AG08396 (cell line): ENCODE results near the gene SF3B6.
A peak's percentile ranks its signal among the peaks of the same experiment; 100 is the strongest.
"Not testable (repeated sequence)": the region's sequence is repeated elsewhere in the genome, so short reads cannot be mapped to it uniquely, and the experiment has no call there.

ENCODE experiments used
- DNase-seq: peaks from one replicate; pipeline ENCODE4 v3.0.0; 2012; ENCODE audit warnings: low spot score, mixed read lengths

Gene SF3B6

GRCh38 chr2:24075915-24076848, at the start of gene SF3B6:
TSS of gene SF3B6 (minus strand) at chr2:24076326. CDS start at chr2:24076229, 97 bp downstream.
- DNase-seq: peak; percentile 93

GRCh38 chr2:24123922-24124580, 47.9 kb upstream of the SF3B6 start:
- DNase-seq: no peak

GRCh38 chr2:24123195-24123921, 47.2 kb upstream of the SF3B6 start, which contains the start of the genes FAM228B and PFN4:
TSS of gene FAM228B (plus strand) at chr2:24123469. CDS start at chr2:24124362, 893 bp downstream.
TSS of gene PFN4 (minus strand) at chr2:24123334. CDS start at chr2:24122535, 799 bp downstream.
- DNase-seq: peak; percentile 96

- DNase-seq: no peak
Measured at GRCh38 chr2:24122366-24123194, 46.5 kb upstream of the SF3B6 start.

- DNase-seq: no peak
Measured at GRCh38 chr2:24121469-24121868, 45.3 kb upstream of the SF3B6 start.

GRCh38 chr2:24121066-24121465, 44.9 kb upstream of the SF3B6 start:
- DNase-seq: no peak

GRCh38 chr2:24117902-24118301, 41.8 kb upstream of the SF3B6 start:
- DNase-seq: no peak

GRCh38 chr2:24115057-24115456, 38.9 kb upstream of the SF3B6 start:
- no peak for DNase-seq

- DNase-seq: no peak
Measured at GRCh38 chr2:24111407-24111901, 35.3 kb upstream of the SF3B6 start.

- no peak for DNase-seq
Measured at GRCh38 chr2:24110660-24111303, 34.7 kb upstream of the SF3B6 start.

- not testable (repeated sequence) for DNase-seq
Measured at GRCh38 chr2:24109431-24109830, 33.3 kb upstream of the SF3B6 start.

- DNase-seq: no peak
Measured at GRCh38 chr2:24107336-24107735, 31.2 kb upstream of the SF3B6 start.

- no peak for DNase-seq
Measured at GRCh38 chr2:24106786-24107185, 30.7 kb upstream of the SF3B6 start.

- no peak for DNase-seq
Measured at GRCh38 chr2:24105816-24106215, 29.7 kb upstream of the SF3B6 start.

GRCh38 chr2:24104906-24105305, 28.8 kb upstream of the SF3B6 start:
- DNase-seq: no peak

GRCh38 chr2:24104110-24104650, 28.1 kb upstream of the SF3B6 start:
- no peak for DNase-seq

- no peak for DNase-seq
Measured at GRCh38 chr2:24102677-24103076, 26.6 kb upstream of the SF3B6 start.

- DNase-seq: no peak
Measured at GRCh38 chr2:24101992-24102391, 25.9 kb upstream of the SF3B6 start.

GRCh38 chr2:24100732-24101131, 24.6 kb upstream of the SF3B6 start:
- not testable (repeated sequence) for DNase-seq

- DNase-seq: not testable (repeated sequence)
Measured at GRCh38 chr2:24095171-24095677, 19.1 kb upstream of the SF3B6 start.
